GM18507 (cell line): ENCODE data around the gene EPB41L2.
"Not testable (repeated sequence)": the region's sequence is repeated elsewhere in the genome, so short reads cannot be mapped to it uniquely, and the experiment has no call there.

Source experiments
- DNase-seq: peaks from one replicate; pipeline ENCODE4 v3.0.0; 2011; ENCODE audit warnings: low read depth; ENCODE audit not compliant: insufficient read length; ENCODE audit errors: extremely low spot score
- FAIRE-seq: peaks from 2 replicates; lab custom pipeline; 2011; peaks lifted over from hg19 to GRCh38; lab: Jason Lieb, UNC

The EPB41L2 gene

DNA sequence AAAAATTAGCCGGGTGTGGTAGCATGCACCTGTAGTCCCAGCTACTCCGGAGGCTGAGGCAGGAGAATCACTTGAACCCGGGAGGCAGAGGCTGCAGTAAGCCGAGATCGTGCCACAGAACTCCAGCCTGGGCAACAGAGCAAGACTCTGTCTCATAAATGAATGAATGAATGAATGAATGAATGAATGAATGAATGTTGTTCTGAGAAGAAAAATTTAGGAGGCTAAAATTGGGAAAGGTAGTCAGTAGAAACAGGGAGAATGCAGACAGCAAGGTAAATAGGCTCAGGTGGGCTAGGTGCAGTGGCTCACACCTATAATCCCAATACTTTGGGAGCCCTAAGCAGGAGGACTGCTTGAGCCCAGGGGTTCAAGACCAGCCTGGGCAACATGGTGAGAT is 75.5 kb downstream of the EPB41L2 start:
- FAIRE-seq, DNase-seq: not testable (repeated sequence)

DNA sequence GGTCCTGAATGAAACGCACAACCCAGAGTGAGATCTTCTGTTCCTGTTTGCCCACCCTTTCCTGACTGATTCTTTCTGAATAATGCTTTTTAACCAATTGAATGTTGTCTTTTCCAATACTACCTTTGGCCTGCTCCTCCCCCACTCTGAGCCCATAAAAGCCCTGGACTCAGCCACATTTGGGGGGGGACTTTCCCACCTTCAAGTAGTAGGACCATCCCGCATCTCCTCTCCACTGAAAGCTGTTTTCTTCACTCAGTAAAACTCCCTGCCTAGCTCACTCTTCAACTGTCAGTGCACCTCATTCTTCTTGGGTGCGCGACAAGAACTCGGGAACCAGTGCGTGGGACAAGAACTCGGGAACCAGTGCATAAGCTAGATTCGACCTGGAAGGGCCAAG is 77.9 kb downstream of the EPB41L2 start:
- DNase-seq (no peak), FAIRE-seq (no peak)

DNA sequence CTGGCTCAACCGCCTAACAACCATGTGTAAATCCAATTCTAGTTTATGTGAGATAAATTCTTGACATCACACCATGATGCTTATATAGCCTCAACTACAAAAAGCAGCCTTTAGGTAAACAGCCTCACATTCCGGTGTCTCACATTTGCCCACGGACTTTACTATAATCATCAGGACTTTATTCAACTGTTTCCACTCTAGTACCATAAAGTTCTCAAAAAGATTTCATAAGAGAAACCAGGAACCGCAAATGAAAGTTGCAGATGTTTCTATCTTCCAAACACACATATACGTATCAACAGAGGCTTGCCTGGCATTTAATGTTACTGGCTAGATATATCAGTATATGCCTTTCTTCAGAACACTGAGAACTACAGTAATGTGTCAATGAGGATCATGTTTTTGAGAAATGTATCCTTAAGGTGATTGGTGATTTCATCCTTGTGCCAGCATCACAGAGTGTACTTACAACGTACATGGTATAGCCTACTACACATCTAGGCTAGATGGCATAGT is 80.0 kb downstream of the EPB41L2 start:
- FAIRE-seq (peak; percentile 24), DNase-seq (no peak)

DNA sequence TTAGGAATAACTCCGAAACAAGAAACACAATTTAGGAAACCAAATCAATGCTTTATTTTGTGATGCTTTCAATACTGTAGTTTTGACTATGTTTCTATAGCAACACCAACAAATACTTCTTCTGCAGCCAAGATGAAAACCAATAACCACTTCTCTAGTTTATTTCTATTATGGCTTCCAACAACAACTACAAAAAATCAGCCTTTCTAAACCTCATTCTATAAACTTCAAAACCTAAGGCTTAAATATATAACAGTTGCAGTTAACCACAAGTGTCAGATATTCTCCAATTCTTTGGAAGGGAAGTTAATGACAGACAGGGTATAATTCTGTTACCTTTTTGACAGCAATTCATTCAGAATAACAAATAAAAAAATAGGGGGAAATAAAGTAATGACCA is 80.9 kb downstream of the EPB41L2 start:
- FAIRE-seq (no peak), DNase-seq (no peak)

DNA sequence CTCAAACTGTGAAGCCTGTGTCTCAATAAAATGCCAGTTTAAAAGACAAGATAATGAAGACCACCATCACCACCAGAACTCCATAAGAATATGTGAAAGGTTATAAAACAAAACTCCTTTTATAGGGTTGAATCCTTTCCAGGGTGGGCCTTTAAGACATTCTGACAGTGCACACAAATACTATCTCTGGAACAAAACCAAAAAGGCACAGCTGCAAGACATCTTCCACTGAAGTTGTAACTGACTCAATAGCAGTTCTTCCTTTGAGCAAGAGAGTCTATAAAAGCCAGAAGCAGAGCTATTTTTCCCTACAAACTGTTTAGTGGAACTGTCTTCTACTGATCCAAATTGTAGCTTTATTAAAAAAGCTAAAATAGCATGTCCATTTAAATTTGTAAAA is 81.6 kb downstream of the EPB41L2 start:
- DNase-seq: no peak
- FAIRE-seq: no peak

DNA sequence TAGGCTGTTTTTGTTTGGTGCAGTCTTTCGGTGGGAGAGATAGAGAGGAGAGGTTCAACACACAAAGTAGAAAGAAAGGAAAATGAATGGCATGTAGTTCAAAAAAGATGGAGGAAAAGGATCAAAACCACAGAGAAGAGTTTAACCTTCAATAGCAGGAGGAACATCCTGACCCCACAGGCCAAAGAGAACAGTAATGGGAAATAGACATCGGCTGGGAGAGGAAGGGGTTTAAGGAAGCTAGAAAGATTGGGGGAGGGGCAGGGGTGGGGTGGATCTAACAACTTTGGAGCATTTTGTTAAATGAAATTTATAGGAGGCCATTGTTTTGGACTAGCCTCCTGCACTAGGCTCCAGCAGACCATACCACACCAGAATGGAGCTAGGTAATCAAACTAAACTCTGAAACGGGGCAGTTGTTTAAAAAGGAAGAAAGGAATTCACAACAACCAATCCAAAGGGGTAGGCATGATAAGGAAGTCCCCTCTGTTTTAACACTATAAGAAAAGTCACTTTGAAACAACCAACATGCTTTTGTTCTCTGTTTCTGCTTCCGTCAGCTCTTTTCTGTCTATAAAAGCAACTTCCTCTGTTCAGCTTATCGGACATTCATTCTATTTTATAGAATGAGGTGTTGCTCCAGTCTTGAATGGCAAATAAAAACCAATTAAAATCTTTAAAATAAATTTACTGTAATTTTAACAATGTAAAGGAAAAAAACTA is 82.6 kb downstream of the EPB41L2 start:
- DNase-seq: no peak
- no peak for FAIRE-seq

DNA sequence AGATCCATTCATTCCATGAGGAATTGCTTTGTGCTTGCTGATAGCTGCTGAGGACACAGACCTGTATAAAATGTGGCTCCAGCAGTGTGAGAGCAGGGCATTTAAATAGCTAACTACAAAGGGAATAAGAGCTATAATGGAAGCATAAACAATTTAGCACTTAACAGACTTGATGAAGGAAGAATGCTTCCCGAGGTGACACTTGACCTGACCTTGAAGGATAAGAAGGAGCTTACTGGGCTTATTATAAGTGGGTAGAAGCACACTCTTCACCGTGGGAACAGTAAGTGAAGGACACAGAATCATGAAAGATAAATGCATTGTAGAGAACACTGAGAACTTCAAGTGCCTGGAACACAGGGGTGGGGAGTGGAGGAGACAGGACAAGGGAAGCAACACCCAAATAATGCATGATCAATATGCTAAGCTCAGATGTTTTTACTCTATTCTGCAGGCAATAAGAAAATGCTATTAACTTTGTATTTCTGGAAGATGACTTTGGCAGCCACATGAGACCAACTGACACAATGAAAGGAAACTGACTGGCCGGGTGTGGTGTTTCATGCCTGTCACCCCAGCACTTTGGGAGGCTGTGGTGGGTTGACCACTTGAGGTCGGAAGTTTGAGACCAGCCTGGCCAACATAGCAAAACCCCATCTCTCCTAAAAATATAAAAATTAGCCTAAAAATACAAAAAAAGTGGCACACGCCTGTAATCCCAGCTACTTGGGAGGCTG is 84.2 kb downstream of the EPB41L2 start:
- FAIRE-seq: no peak
- DNase-seq: no peak

DNA sequence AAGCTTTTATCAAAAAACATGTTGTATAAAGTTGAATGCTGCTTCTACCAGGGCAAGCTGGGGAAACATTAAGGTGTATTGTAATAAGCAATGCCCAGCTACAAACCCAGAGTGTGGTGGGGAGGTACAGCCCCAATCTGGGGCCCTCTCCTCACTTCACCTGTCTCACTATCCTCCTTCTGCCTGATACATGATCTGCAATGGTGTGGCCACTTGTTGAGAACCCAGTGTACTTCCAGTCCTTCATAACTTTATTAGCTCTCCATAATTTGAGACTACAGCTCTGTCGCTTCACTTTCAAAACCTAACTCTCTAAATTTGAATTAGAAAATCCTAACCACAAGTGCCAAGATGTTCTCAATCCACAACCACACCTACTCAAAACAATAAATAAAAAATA is 84.9 kb downstream of the EPB41L2 start:
- DNase-seq (no peak), FAIRE-seq (no peak)

DNA sequence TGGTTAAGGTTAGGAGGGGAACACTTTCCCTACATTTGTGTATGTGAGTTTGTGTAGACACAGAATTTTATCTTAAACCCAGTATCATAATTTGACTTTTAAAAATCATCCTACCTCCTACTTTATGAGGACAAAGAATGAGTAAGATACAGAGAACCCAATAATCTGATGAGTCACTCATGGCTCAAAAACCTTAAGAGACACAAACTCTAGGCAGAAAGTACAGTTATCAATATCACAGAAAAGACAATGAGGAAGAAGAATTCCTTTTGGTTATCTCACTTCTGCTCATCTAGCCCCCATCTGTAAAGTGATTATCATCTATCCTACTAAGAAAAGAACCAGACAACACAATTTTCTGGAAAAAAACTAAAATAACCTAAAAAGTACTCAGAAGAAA is 87.7 kb downstream of the EPB41L2 start:
- FAIRE-seq (no peak), DNase-seq (no peak)

DNA sequence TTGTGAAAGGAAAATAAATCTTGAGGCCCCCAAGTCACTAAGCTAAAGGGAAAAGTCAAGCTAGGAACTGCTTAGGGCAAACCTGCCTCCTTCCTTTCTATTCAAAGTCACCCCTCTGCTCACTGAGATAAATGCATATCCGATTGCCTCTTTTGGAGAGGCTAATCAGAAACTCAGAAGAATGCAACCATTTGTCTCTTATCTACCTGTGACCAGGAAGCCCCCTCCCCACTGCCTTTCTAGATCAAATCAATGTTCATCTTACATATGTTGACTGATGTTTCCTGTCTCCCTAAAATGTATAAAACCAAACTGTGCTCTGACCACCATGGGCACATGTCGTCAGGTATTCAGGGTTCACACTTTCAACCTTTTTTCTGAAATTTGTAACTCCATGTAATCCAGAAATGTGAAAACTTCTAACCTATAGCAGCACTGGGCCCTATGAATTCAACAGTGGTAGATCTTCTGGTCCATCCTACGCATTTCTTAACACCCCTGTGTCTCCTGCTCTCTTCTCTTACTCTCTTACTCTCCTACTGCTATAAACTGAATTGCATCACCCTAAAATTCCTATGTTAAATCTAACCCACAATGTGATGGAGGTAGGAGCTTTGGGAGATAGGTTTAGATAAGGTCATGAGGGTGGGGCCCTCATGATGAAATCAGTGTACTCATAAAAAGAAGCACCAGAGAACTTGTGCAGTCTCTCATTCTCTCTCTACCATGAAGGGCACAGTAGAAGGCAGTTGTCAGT is 89.3 kb downstream of the EPB41L2 start:
- FAIRE-seq: no peak
- no peak for DNase-seq

DNA sequence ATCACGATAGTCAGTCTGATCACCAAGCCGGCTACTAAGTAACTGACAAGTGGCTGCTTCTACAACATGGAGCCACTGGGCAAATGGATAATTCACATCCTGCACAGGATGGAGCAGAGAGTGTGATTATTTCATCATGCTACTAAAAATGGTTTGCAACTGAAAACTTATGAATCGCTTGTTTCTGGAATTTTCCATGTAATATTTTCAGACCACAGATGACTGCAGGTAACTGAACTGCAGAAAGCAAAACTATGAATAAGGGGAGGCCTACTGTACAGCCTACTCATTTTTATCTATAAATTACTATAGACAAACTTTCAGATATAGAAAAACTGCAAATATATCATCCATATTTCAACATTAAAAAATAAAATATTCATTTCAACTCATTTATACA is 91.5 kb downstream of the EPB41L2 start:
- no peak for DNase-seq
- no peak for FAIRE-seq

DNA sequence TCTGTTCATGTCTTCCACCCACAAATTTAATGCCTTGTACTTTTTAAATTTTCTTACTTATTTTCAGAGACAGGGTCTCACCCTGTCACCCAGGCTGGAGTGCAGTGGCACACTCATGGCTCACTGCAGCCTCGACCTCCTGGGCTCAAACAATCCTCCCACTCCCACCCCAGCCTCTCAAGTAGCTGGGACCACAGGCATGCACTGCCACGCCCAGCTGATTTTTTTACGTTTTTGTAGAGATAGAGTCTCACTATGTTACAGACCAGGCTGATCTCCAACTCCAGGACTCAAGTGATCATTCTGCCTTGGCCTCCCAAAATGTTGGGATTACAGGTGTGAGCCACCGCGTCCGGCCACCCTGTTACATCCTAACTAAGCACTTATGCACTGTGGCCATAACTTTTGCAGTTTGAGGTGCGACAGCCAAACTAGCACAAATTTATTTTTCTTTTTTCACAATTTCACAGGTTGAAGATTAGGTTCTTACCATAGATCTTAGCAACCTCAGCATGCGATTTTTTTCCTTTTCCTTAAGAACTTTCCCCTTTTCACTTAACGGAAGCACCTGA is 92.1 kb downstream of the EPB41L2 start:
- FAIRE-seq (no peak), DNase-seq (no peak)

DNA sequence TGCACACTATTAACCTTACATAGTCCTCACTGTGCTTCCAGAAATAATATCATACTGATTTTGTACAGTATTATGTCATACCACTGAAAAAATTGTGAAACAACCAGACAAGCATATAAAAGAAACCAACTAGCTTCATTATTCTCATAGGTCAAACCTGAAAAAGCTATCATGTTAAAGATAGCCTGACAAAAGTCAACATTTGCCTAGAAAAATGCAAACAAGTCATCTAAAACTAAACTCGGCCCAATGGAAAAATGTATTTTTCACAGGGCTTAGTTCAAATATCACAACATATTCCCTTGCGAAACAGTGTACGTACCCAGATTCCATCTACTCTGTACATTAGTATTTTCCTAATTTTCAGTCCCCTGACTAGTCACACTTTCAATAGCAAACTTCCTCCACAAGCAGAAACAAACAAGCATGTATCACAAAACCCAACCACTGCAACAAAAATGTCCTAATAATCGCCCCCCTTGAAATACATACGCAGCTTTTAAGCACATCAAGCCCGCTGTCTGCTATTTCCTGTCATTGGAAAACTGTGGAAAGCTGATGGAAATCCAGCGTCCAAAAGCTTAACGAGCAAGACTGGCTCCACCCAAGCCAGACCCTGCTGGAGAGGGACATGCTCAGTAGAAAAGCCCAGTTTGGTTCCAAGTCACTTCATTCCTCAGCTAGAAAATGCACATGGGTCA is 93.1 kb downstream of the EPB41L2 start:
- no peak for FAIRE-seq
- DNase-seq: no peak

DNA sequence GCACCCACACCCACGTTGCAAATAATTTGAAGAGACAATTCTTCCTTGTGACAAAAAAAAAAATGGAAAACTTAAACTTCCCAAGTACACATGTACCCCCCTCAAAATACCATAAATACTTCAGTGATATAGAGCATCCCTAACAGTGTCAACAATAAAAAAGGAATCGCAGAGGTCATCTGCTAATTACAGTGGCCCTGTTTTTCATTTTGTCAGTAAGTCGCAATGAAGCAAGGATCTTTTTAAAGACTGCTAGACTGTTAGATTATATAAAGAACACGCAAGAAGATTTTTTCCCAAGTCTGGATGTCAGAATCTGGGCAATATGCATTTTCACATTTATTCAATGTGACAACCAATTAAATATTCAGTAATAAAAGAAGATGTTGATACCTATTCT is 93.9 kb downstream of the EPB41L2 start:
- FAIRE-seq (no peak), DNase-seq (no peak)

DNA sequence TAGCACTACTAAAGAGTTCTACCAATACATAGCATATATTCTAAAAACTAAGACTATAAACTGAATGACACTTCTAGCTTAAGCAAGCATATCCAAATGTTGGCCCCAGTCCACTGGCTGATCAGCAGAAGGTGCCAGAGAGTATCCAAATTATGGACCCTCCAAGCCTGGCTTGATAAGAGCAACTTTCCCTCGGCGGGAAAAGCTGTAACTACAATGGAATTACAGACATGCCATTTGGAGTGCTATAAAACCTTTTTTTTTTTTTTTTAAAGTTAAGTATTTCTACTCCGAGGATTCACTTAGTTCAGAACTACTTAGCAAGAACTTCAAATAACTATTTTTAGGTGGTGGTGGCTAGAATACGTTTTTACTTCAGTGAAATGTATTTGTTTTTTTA is 94.6 kb downstream of the EPB41L2 start:
- DNase-seq (no peak), FAIRE-seq (no peak)

DNA sequence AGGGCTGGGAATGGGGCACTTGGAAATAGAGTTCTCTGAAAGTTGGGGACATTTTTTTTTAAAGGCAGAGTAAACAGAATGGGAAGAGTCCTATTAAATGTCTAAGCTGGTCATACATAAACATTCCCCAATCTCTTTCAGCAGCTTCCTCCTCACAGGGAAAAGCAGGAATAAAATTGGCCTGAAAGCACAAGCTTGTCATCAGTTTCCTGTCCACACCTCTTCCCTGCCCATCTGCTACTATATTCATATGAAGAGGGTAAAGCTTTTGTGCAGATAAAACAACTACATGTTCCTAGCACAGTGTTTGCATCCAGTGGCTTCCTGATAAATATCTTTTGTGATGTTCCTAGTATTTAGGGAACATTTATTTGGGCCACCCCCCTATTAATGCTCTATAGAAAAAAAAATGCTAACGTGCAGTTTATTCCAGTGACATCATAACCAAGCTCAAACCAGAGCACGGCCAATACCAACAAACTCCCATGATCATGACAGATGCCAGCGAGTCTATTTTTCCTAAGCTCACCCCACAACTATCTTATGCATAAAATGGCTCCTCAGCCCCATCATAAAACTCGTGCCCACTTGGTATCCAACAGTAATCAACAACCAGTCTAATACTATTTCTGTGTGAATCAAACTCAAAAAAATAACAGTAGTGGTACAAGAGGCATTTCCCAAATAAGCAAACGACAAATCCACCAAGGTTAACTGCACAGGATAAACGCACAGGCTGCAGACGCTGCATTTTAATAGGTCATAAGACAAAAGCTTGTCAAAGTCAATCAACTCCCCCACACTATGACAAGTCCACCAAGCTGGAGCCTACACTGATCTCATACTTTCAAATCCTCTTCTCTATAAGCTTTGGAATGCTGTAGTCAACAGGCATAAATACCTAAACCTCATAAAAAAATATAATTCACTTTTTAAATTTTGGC is 95.3 kb downstream of the EPB41L2 start:
- FAIRE-seq: no peak

DNA sequence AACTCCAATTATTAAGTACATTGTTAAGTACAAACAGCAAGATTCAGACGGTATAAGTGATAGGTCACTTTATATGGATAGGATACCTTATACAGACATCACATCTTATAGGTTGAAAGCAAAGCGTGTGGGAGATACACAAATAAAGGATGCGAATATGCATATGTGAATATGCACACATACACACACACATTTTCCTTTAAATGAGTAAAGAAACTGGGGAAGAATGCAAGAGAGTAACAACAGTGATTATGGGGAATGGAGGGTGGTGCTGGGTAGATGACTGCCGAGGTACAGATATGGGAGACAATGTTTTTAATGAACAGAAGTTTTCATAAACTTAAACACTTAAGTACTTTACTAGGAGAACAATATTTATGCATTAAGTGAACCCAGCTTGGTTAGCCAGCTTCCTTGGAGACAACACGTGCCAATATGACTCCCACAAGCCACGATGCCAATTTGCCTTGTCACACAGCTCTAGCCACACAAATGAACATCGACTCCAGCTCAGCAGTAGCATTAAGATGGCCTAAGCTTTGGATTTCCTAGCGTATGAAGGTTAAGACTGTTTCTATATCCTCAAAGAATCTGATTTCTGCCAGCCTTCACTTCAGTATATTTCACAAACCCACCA is 96.6 kb downstream of the EPB41L2 start:
- DNase-seq (no peak), FAIRE-seq (no peak)

More for the DNA sequence above, 95.3 kb downstream of the EPB41L2 start:
- DNase-seq: no peak

DNA sequence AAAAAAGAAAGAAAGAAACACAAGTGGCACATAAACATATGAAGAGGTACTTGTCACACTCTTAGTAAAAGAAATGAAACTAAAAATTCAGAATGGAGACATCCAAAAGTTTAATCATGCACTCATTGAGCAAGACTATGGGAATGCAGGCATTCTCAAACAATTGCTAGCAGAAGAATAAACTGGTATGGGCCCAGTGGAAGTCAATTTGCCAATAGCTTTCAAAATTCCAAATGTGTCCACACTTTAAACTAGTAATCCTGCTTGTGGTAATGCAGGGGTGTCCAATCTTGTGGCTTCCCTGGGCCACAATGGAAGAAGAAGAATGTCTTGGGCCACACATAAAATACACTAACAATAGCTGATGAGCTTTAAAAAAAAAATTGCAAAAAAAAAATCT is 97.4 kb downstream of the EPB41L2 start:
- DNase-seq (no peak), FAIRE-seq (no peak)
